HFF-Myc (cell line): Measurements from ENCODE around the gene AFF3.

Experiments
- DNase-seq: peaks from one replicate; pipeline ENCODE4 v3.0.0-alpha.2; 2011; ENCODE audit warnings: low read depth; ENCODE audit errors: extremely low read depth
- H3K4me3 ChIP-seq: replicated peaks from 2 replicates; pipeline ENCODE4 v1.5.1; 2011; ENCODE audit warnings: low read depth, mild to moderate bottlenecking, control low read depth, low read length
- CTCF ChIP-seq: IDR thresholded peaks from 2 replicates; pipeline ENCODE4 v1.5.1; 2012; ENCODE audit warnings: mild to moderate bottlenecking, low read depth, low read length, control low read depth; ENCODE audit errors: missing control alignments

Gene AFF3

GRCh38 chr2:99808361-99809200 is 333.8 kb downstream of the AFF3 start:
- DNase-seq, result no peak
- no peak for TF ChIP-seq CTCF

GRCh38 chr2:99806758-99807157 is 335.6 kb downstream of the AFF3 start:
- TF ChIP-seq CTCF, result no peak
- no peak for DNase-seq
- H3K4me3 ChIP-seq, result no peak overlapping the region

More at GRCh38 chr2:99808361-99809200, 333.8 kb downstream of the AFF3 start:
- no peak overlapping the region for H3K4me3 ChIP-seq

GRCh38 chr2:99805930-99806476 is 336.4 kb downstream of the AFF3 start:
- no peak for DNase-seq
- H3K4me3 ChIP-seq, result no peak overlapping the region
- no peak for TF ChIP-seq CTCF

- H3K4me3 ChIP-seq, result no peak overlapping the region
- DNase-seq, result no peak
- TF ChIP-seq CTCF, result no peak
Observed at GRCh38 chr2:99803846-99804245, 338.5 kb downstream of the AFF3 start.

GRCh38 chr2:99802734-99803133 is 339.7 kb downstream of the AFF3 start:
- H3K4me3 ChIP-seq, result no peak overlapping the region
- DNase-seq, result no peak
- no peak for TF ChIP-seq CTCF

- DNase-seq, result no peak
- H3K4me3 ChIP-seq, result no peak overlapping the region
- TF ChIP-seq CTCF, result no peak
Observed at GRCh38 chr2:99801327-99801901, 341.0 kb downstream of the AFF3 start.
